B cell (primary cell): ENCODE data around the gene ACADS. TPM values are rescaled to one million over a fixed set of nuclear protein-coding genes. Genes with fewer than 3 reads are reported as not detected.

Experiments
- ATAC-seq: fragments of 200-7000 bp; cut with Tn5 transposase; one replicate; pipeline ENCODE4 v1.10.0; 2021; ENCODE audit warnings: low read depth, mild to moderate bottlenecking, moderate number of reproducible peaks, moderate library complexity
- CTCF ChIA-PET: fragments of 350-600 bp; sonication (Branson Sonifier 250); formaldehyde crosslinking; loops from one replicate; lab custom pipeline; 2021; ENCODE audit warnings: antibody characterized with exemption, inconsistent platforms; lab: Charles Lee
- POLR2A ChIA-PET: fragments of 350-600 bp; sonication (Branson Sonifier 250); formaldehyde crosslinking; loops from one replicate; lab custom pipeline; 2021; ENCODE audit warnings: antibody characterized with exemption; lab: Charles Lee
- DNase-seq: peaks from one replicate; pipeline ENCODE4 v3.0.0; 2013
- H2AFZ ChIP-seq: 2 replicates; pipeline ENCODE4 v1.6.1; 2012; ENCODE audit warnings: mild to moderate bottlenecking, low read depth, low read length; ENCODE audit not compliant: insufficient read depth, poor library complexity, severe bottlenecking
- H3K27ac ChIP-seq, 2 donors: 1 replicate in 1 of 2; 2 replicates in 1 of 2; pipeline ENCODE4 v1.5.1; 2012 to 2013; ENCODE audit warnings: low read length in 2 of 2, mild to moderate bottlenecking in 2 of 2, moderate library complexity in 1 of 2
- H3K27me3 ChIP-seq, 4 experiments: fragments of 200-600 bp in 1 of 4; sonication (generic) in 1 of 4; replicated peaks in 1 of 4; 1 replicate in 2 of 4; 2 replicates in 2 of 4; pipeline versions ENCODE4 v1.6.1 to v1.7.0; 2013 to 2016; ENCODE audit warnings: low read length in 3 of 4, mild to moderate bottlenecking in 2 of 4, mixed read lengths in 1 of 4, moderate library complexity in 1 of 4; ENCODE audit not compliant: insufficient read depth in 4 of 4, control insufficient read depth in 3 of 4; ENCODE audit errors: control extremely low read depth in 1 of 4
- H3K36me3 ChIP-seq, 2 experiments: replicated peaks in 1 of 2; 1 replicate in 1 of 2; 2 replicates in 1 of 2; pipeline versions ENCODE4 v1.6.1 to v1.7.1; 2013; ENCODE audit warnings: low read length in 1 of 2; ENCODE audit not compliant: insufficient read depth in 2 of 2, control insufficient read depth in 1 of 2; ENCODE audit errors: control extremely low read depth in 1 of 2, extremely low read depth in 1 of 2
- H3K4me1 ChIP-seq, 2 donors: fragments of 200-600 bp in 1 of 2; sonication (generic) in 1 of 2; 1 replicate in 1 of 2; 2 replicates in 1 of 2; pipeline versions ENCODE4 v1.5.1 to v1.6.1; 2013 to 2017; ENCODE audit warnings: low read length in 2 of 2; ENCODE audit not compliant: control insufficient read depth in 2 of 2, insufficient read depth in 2 of 2
- H3K4me2 ChIP-seq: replicated peaks from 2 replicates; pipeline ENCODE3; 2012; ENCODE audit warnings: mild to moderate bottlenecking, low read depth, low read length; ENCODE audit not compliant: poor library complexity, severe bottlenecking
- H3K4me3 ChIP-seq, 5 experiments: fragments of 200-600 bp in 1 of 5; sonication (generic) in 1 of 5; 1 replicate in 3 of 5; 2 replicates in 2 of 5; pipeline versions ENCODE4 v1.5.1 to v1.7.0; 2011 to 2016; ENCODE audit warnings: low read length in 4 of 5, mild to moderate bottlenecking in 4 of 5, low read depth in 2 of 5, control low read depth in 1 of 5, moderate library complexity in 1 of 5; ENCODE audit not compliant: insufficient read depth in 1 of 5; ENCODE audit errors: control extremely low read depth in 1 of 5, extremely low read depth in 1 of 5
- H3K79me2 ChIP-seq: fragments of 200-600 bp; sonication (generic); one replicate; pipeline ENCODE4 v1.6.0; 2016; ENCODE audit warnings: low read length; ENCODE audit not compliant: control insufficient read depth, insufficient read depth
- H3K9ac ChIP-seq: fragments of 200-600 bp; sonication (generic); 2 replicates; pipeline ENCODE4 v1.6.1; 2017; ENCODE audit warnings: mild to moderate bottlenecking, low read length, moderate library complexity
- H3K9me3 ChIP-seq, 3 donors: one replicate each; pipeline versions ENCODE4 v1.6.1 to v1.7.1; 2013; ENCODE audit warnings: low read length in 2 of 3; ENCODE audit not compliant: control insufficient read depth in 2 of 3, insufficient read depth in 1 of 3; ENCODE audit errors: control extremely low read depth in 1 of 3
- H4K20me1 ChIP-seq: 2 replicates; pipeline ENCODE4 v1.6.0; 2012; ENCODE audit warnings: mild to moderate bottlenecking, low read length; ENCODE audit not compliant: insufficient read depth, control insufficient read depth, poor library complexity, severe bottlenecking
- H3K27ac Mint-ChIP-seq: one replicate; pipeline ENCODE4 v1.8.0; 2021; ENCODE audit warnings: mixed read lengths
- H3K27me3 Mint-ChIP-seq: one replicate; pipeline ENCODE4 v1.8.0; 2021; ENCODE audit warnings: mixed read lengths
- H3K4me1 Mint-ChIP-seq: one replicate; pipeline ENCODE4 v1.8.0; 2021; ENCODE audit warnings: mixed read lengths
- H3K4me3 Mint-ChIP-seq: one replicate; pipeline ENCODE4 v1.8.0; 2021; ENCODE audit warnings: mixed read lengths
- H3K9me3 Mint-ChIP-seq: one replicate; pipeline ENCODE4 v1.8.0; 2022; ENCODE audit warnings: mixed read lengths; ENCODE audit not compliant: insufficient read depth
- CTCF ChIP-seq: fragments of 200-600 bp; IDR thresholded peaks from one replicate; pipeline ENCODE4 v1.8.0; 2022; ENCODE audit warnings: antibody characterized with exemption, mild to moderate bottlenecking
- EZH2 ChIP-seq: IDR thresholded peaks from 2 replicates; pipeline ENCODE4 v1.6.1; 2012; ENCODE audit warnings: borderline replicate concordance, low read depth, mild to moderate bottlenecking, moderate library complexity, low read length; ENCODE audit not compliant: insufficient read depth, poor library complexity, severe bottlenecking
- WGBS: methylation state at CpG from one replicate; pipeline ENCODE4 v1.1.5; 2013; ENCODE audit warnings: missing lambda C conversion rate; ENCODE audit not compliant: insufficient coverage; 5-methylcytosine and 5-hydroxymethylcytosine counted together
- intact Hi-C: fragments of 100-400 bp; cut with micrococcal nuclease; formaldehyde crosslinking; loops from one replicate; pipeline ENCODE4 v1.10.0; 2022
- polyA plus RNA-seq: library from polyadenylated mRNA; depleted of rRNA; stranded (reverse); fragments of >200 nt; gene quantifications from 2 replicates; pipeline ENCODE4 v1.2.3, GENCODE V29; 2012
- total RNA-seq, 2 donors: library from RNA; stranded (reverse); fragments of 120-200 nt in 1 of 2; gene quantifications; 1 replicate in 1 of 2; 2 replicates in 1 of 2; pipeline versions ENCODE4 v1.2.3 to v1.2.4, GENCODE V29; 2013 to 2022

ACADS gene
- total and polyA plus RNA-seq, 2 donors (not counting 1 experiment from before 2014, with no cell fraction given), result 6.8 to 10.0 TPM

- TF ChIP-seq CTCF (no peak), EZH2 (no peak)
- WGBS, result no CpG with 5 or more reads among the region's 1 CpG
- no peak for DNase-seq
- intact Hi-C loops, result no loop called here
- Histone ChIP-seq H3K36me3 (peaks cover 5 to 18% of the 10 kb centered on the region in 2 experiments), H3K27me3 (no peaks in the 10 kb centered on the region), H3K4me2 (no peak overlapping the region), H3K27ac (no peak overlapping the region), H3K4me3 (no peak overlapping the region), H2AFZ (no peak overlapping the region), H4K20me1 (no peaks in the 10 kb centered on the region), H3K9me3 (no peaks in the 10 kb centered on the region), H3K79me2 (peaks cover 9% of the 10 kb centered on the region), H3K9ac (no peak overlapping the region), H3K4me1 (peaks cover 6 to 7% of the 10 kb centered on the region in 2 donors)
- H3K27me3 Mint-ChIP-seq, result no peaks in the 10 kb centered on the region
- H3K27ac Mint-ChIP-seq, result no peak overlapping the region
- no peak for ATAC-seq
- ChIA-PET POLR2A (no interaction called here), CTCF (no interaction called here)
- no peak overlapping the region for H3K4me3 Mint-ChIP-seq
- no peaks in the 10 kb centered on the region for H3K9me3 Mint-ChIP-seq
- peaks cover 5% of the 10 kb centered on the region for H3K4me1 Mint-ChIP-seq
These were observed 20.0 kb upstream of the ACADS start for GRCh38 chr12:120705618-120706017.

- no peaks in the 10 kb centered on the region for H3K9me3 ChIP-seq
- WGBS, result 83% methylated on average over 5 of the region's 5 CpGs
These were observed 19.6 kb upstream of the ACADS start for GRCh38 chr12:120706029-120706428.

More at GRCh38 chr12:120706029-120706428, 19.6 kb upstream of the ACADS start:
- ATAC-seq (no peak), DNase-seq (no peak)
- H3K27me3 ChIP-seq, result no peaks in the 10 kb centered on the region
- peaks cover 7 to 11% of the 10 kb centered on the region in 2 donors for H3K4me1 ChIP-seq
- H3K27me3 Mint-ChIP-seq, result no peaks in the 10 kb centered on the region
- no peak overlapping the region for H3K27ac Mint-ChIP-seq
- H3K4me2 ChIP-seq, result no peak overlapping the region
- H3K4me1 Mint-ChIP-seq, result peaks cover 6% of the 10 kb centered on the region
- no peak overlapping the region for H3K4me3 ChIP-seq
- no peak overlapping the region for H3K4me3 Mint-ChIP-seq
- intact Hi-C loops, result no loop called here
- ChIA-PET CTCF (no interaction called here), POLR2A (no interaction called here)
- TF ChIP-seq CTCF, result no peak
- TF ChIP-seq EZH2, result no peak
- peaks cover 5 to 14% of the 10 kb centered on the region in 2 experiments for H3K36me3 ChIP-seq
- no peak overlapping the region for H3K27ac ChIP-seq
- H4K20me1 ChIP-seq, result no peaks in the 10 kb centered on the region
- no peaks in the 10 kb centered on the region for H3K9me3 Mint-ChIP-seq
- no peak overlapping the region for H2AFZ ChIP-seq
- H3K79me2 ChIP-seq, result peaks cover 9% of the 10 kb centered on the region
- no peak overlapping the region for H3K9ac ChIP-seq
